GM10248 (cell line): Measurements from ENCODE around the gene GLRX.

Experiments used
- CTCF ChIA-PET: fragments of 300-600 bp; sonication (Branson Sonifier 250); formaldehyde crosslinking; extraction: SDS; loops from one replicate; lab custom pipeline; 2021; ENCODE audit warnings: antibody characterized with exemption; lab: Yijun Ruan, JAX
- POLR2A ChIA-PET: fragments of 350-650 bp; sonication (Branson Sonifier 250); formaldehyde crosslinking; extraction: SDS; loops from one replicate; lab custom pipeline; 2020; ENCODE audit warnings: antibody characterized with exemption; lab: Yijun Ruan, JAX
- DNase-seq: peaks from one replicate; pipeline ENCODE4 v3.0.0; 2012; ENCODE audit errors: extremely low spot score
- CTCF ChIP-seq: IDR thresholded peaks from 2 replicates; pipeline ENCODE4 v1.5.1; 2012; ENCODE audit warnings: mild to moderate bottlenecking, low read depth; ENCODE audit errors: extremely low read depth, missing control alignments, control extremely low read depth

The GLRX gene

GRCh38 chr5:95786821-95787418, 35.6 kb downstream of the GLRX start:
- TF ChIP-seq CTCF: no peak
- POLR2A ChIA-PET: no interaction called here
- DNase-seq: no peak
- CTCF ChIA-PET: interaction anchor here (0.9 to 19.5 kb wide), 8 partner anchors 18 to 123 kb away, joined by 3 to 561 read pairs (median 3); no protein-coding TSS in a partner anchor

- ChIA-PET POLR2A (no interaction called here), CTCF (interaction anchor here (0.9 to 19.5 kb wide), 6 partner anchors 8 to 551 kb away, joined by 3 to 561 read pairs (median 4); no protein-coding TSS in a partner anchor)
- TF ChIP-seq CTCF: no peak
- DNase-seq: no peak
These were observed 37.8 kb downstream of the GLRX start for GRCh38 chr5:95784514-95785302.

- POLR2A ChIA-PET: no interaction called here
- no peak for DNase-seq
- CTCF ChIA-PET: interaction anchor here (1.1 to 19.5 kb wide), 5 partner anchors 14 to 552 kb away, joined by 4 to 561 read pairs (median 6); no protein-coding TSS in a partner anchor
These were observed 38.9 kb downstream of the GLRX start for GRCh38 chr5:95783661-95784060.

GRCh38 chr5:95782181-95782580, 40.3 kb downstream of the GLRX start:
- ChIA-PET POLR2A (no interaction called here), CTCF (interaction anchor here (1.0 to 19.5 kb wide), 32 partner anchors 9 to 820 kb away, joined by 3 to 561 read pairs (median 6); partner anchors contain the start of genes GLRX, RFESD and RHOBTB3)
- DNase-seq: no peak
- no peak for TF ChIP-seq CTCF

More at GRCh38 chr5:95783661-95784060, 38.9 kb downstream of the GLRX start:
- TF ChIP-seq CTCF: no peak

- DNase-seq: peak; percentile 74
These were observed 41.4 kb downstream of the GLRX start for GRCh38 chr5:95781101-95781583.

More at GRCh38 chr5:95781101-95781583, 41.4 kb downstream of the GLRX start:
- POLR2A ChIA-PET: no interaction called here
- TF ChIP-seq CTCF: peak; percentile 82
- CTCF ChIA-PET: interaction anchor here (0.6 to 19.5 kb wide), 54 partner anchors 10 to 821 kb away, joined by 3 to 561 read pairs (median 6); partner anchors contain the start of genes GLRX, RFESD and RHOBTB3
